GM18502 (cell line): ENCODE measurements around the gene BTNL9.
"Not testable (repeated sequence)": the region's sequence is repeated elsewhere in the genome, so short reads cannot be mapped to it uniquely, and the experiment has no call there.

Source experiments
- ATAC-seq: cut with Tn5 transposase; IDR thresholded peaks from one replicate; pipeline ENCODE4 v1.9.1; 2021; ENCODE audit warnings: mild to moderate bottlenecking; ENCODE audit not compliant: unreplicated experiment, poor library complexity

BTNL9 gene

DNA sequence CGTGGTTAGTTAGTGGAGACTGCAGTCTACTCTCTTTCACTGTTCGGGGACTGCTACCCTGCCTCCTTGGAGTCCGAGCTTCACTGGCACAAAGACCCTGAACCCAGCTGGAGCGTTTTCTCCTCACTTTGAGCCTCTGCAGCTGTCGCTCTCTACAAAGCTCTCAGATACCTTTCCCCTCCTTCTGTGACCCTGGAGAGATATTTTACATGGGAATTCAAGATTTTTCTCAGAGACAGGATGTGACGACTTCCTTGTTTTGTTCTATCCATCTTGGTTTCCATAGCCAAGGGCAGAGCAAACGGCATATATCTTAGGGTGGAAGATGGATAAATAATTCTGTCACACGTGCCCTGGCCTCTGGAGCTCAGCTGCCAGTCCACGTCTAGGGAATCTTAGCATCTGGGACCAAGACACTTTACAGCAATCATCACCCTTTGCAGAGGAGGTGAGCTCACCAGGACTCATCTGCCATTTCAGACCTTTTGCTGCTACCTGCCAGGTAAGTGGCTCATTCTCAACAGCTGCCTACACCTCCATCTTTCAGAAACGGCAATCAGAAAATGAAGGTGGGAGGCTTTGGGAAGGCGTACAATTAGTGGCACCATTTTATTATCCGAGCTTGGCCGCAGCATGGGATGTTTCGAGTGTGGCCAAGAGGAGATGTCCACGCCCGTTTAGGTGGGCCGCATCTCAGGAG is at the start of gene BTNL9:
TSS of gene BTNL9 (plus strand) at position 336 of the 700 bp plus-strand sequence. CDS start 5,224 bp downstream, outside the sequence.
- no peak for ATAC-seq

DNA sequence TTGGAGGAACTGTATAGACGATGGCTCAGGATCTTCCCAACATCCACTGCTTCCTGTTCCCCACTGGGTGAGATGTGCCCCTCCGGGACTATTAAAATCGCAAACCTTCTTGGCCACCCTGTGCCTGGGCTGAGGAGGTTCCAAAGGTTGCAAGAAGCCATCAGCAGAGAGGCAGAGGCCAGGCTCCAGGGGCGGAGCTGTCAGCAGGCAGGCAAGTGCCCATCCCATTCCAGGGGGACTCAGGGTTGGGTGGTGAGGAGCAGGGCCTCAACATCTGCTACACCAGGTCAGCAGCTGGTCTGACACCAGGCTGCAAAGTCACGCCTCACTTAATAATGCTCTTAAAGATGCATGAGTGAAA is 49.2 kb upstream of the BTNL9 start:
- no peak for ATAC-seq

DNA sequence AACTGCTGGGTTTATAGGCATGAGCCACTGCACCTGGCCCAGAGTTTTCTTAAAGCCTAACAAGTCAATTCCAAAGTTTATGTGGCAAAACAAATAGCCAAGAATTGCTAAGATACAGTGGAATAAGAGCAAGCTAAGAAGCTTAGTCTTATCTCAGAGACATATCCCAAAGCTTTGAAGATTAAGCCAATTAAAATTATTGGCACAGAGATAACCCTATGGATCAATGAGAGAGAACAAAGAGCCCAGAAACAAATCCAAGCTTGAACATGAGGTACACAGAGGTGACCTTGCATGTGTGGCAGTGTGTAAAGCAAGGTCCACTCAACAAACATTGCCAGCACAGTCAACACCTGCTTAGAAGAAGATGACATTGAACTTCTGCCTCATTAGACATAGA is 38.1 kb upstream of the BTNL9 start:
- no peak for ATAC-seq

DNA sequence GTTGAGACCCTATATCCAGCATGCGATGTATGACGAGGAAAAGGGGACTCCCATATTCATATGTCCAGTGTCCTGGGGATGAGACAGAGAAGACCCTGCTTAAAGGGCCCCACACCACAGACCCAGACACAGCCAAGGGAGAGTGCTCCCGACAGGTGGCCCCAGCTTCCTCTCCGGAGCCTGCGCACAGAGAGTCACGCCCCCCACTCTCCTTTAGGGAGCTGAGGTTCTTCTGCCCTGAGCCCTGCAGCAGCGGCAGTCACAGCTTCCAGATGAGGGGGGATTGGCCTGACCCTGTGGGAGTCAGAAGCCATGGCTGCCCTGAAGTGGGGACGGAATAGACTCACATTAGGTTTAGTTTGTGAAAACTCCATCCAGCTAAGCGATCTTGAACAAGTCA is 34.3 kb upstream of the BTNL9 start:
- no peak for ATAC-seq

DNA sequence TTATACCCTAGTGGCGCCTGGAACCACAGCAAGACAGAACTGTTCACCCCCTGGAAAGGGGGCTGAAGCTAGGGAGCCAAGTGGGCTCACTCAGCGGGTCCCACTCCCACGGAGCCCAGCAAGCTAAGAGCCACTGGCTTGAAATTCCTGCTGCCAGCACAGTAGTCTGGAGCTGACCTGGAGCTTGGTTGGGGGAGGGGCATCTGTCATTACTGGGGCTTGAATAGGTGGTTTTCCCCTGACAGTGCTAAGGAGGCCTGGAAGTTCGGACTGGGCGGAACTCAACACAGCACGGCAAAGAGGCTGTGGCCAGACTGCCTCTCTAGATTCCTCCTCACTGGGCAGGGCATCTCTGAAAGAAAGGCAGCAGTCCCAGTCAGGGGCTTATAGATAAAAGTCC is 31.9 kb upstream of the BTNL9 start:
- ATAC-seq, result no peak

DNA sequence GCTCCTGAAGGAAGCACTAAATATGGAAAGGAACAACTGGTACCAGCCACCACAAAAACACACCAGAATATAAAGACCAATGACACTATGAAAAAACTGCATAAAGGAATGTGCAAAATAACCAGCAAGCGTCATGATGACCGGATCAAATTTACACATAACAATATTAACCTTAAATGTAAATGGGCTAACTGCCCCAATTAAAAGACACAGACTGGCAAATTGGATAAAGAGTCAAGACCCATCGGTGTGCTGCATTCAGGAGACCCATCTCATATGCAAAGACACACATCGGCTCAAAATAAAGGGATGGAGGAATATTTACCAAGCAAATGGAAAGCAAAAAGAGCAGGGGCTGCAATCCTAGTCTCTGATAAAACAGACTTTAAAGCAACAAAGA is 30.0 kb upstream of the BTNL9 start:
- ATAC-seq, result not testable (repeated sequence)

DNA sequence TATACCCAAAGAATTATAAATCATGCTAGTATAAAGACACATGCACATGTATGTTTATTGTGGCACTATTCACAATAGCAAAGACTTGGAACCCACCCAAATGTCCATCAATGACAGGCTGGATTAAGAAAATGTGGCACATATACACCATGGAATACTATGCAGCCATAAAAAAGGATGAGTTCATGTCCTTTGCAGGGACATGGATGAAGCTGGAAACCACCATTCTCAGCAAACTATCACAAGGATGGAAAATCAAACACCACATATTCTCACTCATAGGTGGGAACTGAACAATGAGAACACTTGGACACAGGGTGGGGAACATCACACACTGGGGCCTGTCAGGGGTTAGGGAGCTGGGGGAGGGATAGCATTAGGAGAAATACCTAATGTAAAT is 25.4 kb upstream of the BTNL9 start:
- ATAC-seq, result not testable (repeated sequence)

DNA sequence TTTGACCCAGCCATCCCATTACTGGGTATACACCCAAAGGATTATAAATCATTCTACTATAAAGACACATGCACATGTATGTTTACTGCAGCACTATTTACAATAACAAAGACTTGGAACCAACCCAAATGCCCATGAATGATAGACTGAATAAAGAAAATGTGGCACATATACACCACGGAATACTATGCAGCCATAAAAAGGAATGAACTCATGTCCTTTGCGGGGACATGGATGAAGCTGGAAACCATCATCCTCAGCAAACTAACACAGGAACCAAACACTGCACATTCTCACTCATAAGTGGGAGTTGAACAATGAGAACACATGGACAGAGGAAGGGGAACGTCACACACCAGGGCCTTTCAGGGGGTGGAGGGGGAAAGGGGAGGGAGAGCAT is 22.6 kb upstream of the BTNL9 start:
- ATAC-seq, result not testable (repeated sequence)

DNA sequence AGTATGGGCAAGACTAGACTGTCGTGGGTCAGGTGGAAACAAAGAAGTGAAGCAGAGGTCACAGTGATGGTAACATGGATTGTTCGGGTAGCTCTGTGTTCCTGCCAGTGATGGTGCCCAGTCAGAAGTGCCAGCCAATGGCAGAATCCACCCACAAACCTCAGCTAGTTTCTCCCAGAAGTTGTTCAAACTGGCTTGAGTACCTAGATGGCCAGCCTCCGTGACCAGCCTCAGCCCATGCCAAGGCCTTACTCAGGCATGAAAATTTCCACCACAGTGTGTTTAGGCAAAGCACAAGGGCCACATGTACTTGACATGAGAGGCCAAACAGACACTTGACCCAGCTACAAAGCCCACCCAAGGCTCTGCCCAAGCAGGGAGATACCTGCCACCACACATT is 19.4 kb upstream of the BTNL9 start:
- no peak for ATAC-seq

DNA sequence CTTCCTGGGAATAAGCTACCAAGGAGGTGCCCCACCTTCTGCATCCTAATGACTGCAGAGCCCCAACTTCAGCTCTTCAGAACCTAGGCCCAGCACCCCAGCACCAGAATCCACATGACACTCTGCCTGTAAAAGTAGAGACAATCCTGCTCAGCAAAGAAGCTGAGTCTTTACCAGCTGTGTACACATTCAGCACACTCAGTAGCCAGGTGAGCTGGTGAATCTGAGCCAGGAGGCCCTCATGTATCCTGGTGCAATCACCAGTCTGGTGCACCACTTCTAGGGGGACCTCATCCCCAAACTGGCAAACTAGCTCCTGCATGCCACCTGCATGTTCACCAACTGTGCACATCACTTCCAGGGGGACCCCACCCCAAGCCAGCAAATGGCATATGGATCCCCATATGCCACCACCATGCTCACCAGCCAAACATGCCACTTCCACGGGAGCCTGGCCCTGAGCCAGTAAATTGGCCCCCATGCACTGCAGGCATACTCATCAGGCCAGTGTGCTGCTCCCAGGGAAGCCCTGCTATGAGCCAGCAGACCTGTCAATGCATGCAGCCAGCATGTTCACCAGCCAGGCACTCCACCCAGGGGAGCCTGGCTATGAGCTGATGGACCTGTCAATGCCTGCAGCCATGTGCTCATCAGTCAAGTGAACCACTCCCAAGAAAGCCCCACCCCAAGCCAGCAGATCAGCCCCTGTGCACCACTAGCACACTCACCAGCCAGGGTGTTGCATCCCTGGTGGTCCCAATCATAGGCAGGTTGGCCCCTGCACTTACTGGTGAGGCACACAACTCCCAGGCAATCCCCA is 15.6 kb upstream of the BTNL9 start:
- no peak for ATAC-seq

DNA sequence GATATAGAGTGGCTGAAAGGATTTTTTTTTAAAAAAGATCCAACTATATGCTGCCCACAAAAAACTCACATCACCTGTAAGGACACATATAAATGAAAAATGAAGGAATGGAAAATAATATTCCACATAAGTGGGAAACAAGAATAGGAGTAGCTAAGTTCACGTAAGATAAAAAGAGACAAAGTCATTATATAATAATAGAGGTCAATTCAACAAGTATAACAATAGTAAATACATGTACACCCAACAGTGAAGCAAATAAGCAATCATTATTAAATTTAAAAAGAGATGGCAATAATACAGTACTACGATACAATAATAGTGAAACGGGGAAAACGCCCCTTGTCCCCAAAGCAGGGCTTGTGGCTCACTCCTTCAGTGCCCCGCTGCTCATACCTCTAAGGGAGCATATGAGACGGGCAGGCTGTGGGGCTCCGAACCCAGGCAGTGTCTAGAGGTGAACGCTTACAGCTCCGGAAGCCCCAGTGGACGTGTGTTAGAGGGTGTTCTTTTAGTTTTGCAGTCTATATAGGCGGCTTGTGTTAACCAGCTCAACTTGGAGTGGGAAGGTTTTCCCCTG is 12.5 kb upstream of the BTNL9 start:
- ATAC-seq, result no peak

DNA sequence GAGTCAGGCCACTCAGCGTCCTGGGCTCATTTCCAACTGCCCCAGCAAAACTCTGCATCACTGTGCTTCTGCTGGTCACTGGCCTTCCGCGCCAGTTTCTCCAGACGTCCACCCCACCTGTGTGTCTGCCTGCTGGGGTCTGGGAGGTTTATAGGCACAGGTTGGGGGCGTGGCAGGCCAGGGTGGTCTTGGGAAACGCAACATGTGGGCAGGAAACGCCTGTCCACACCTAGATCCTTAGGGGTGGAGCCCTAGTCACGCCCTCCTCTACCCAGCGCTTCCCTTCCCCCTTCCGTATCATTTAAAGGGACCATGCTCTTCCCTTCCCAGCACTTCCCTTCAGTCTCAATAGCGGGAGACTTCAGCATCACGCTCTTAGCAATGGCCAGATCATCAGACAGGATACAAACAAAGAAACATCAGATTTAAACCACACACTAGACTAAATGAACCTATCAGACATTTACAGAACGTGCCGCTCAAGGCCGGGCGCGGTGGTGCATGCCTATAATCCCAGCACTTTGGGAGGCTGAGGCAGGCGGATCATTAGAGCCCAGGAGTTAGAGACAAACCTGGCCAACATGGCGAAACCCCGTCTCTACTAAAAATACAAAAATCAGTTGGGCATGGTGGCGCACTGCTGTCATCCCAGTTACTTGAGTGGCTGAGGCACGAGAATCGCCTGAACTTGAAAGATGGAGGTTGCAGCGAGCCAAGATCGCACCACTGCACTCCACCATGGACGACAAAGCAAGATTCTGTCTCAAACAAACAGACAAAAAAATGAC is 11.8 kb upstream of the BTNL9 start:
- no peak for ATAC-seq

DNA sequence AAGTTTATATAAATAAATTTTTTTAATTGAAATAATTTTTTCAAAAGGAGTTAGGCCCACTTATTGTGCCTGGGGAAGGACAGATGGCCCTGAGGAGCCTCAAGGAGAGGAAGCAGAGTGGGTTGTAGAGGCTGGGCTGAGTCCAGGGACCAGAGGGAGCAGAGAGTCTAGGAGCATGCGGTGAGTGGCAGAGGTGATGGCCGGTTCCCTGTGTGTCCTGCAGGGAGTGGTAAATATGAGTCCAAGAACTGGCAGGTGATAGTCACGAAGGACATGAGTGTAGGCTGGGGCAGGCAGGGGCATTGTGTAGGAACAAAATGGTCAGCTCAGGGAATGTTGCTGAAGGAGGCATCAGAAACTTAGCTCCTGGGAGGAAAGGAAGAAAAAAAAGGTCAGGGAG is 8.3 kb upstream of the BTNL9 start:
- ATAC-seq, result no peak

DNA sequence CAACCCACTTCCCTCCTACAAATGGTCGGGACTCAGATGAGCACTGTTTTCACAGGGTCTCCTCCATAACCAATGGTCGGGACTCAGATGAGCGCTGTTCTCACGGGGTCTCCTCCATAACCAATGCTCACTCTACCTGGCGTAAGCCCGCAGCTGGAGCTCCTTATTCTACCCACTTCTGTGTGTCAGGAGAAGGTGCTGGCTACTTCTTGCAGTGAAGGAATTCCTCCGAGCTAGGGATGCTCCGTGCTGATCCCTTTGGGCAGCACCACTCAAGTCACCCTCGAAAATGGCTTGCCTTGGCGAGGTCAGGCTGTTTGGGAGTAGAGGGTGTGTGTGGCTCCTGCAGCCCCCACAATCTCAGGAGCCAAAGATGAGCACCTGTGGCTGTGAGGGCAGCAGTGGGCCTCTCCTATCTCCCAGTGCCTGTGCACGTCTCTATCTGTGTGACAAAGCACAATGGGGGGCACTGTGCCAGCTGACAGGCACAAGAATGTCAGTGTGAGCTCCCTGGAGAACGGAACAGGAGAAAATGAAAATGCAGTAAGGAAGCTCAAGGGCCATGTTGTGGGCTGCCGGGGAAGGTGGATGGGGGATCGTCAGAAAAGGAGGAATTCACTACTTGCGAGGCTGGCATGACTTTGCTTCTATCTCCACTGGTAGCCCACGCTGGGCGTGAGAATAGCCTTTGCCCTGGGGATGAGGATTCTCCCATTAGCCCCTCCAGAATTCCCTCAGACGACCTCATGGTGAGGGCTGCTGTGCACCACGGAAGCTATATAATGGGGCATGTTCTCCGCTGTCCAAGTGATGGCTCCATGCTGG is 3.9 kb upstream of the BTNL9 start:
- ATAC-seq, result no peak

DNA sequence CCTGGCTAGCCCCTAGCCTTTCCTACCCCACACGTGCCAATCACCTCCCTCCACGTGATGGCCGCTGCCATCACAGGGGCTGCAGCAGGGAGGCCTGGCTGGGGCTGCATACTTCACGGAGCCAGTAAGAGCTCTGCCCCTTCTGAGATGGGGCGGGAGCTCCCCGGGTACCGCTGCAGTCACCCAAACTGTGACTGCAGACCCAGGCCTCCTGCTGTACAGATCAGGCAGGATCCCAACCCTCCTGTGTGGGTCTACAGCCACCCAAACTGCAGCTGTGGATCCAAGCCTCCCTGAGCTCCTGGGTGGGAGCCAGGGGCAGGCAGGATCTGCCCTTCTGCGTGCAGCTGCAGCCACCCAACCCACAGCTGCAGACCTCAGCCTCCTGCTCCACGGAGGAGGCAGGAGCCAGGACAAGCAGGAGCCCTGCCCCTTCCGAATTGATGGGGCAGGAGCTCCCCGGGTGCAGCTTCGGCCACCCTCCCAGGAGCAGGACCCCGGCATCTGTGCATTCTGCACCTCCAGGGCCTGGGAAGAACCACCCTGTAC is 3.2 kb upstream of the BTNL9 start:
- no peak for ATAC-seq

DNA sequence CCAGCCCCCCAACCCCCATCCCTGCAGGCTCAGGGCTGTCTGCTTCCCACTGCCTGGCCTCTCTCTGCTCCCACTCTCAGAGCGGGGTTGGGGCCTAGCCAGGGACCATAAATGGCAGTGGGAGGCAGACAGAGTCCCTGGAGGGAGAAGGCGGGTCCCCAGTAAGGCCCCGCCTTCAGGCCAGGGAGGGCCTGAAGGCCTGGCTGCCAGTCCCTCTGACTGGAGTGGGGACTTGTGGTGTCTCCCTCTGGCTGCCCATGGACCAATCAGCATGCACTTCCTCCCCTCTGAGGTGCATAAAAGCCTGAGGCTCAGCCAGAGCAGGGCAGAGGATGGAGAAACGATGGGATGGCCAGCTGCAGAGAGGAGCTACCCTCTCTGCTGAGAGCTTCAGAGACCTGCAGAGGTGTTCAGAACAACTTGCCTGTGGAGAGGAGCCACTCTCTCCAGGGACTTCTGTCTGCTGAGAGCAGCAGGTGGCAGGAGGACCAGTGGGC is 2.7 kb upstream of the BTNL9 start:
- no peak for ATAC-seq

DNA sequence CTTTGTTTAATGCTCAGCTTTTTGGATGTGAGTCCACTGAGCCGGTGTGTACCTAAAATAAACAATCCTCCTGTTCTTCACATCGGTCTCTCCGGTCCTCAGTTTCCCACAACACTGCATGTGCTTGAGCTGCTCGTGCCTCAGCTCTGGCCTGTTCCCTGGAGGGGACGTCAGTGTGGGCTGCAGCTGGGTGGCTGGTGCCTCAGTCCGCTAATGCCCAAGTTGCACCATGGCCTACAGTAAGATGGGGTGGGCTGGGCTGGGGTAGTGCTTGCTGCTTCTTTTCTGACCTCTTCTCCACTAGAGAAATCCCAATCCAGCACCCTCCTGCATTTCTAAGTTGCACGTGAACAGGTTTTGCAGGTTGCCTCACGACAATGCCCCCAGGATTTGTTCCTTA is 595 bp upstream of the BTNL9 start:
- no peak for ATAC-seq

DNA sequence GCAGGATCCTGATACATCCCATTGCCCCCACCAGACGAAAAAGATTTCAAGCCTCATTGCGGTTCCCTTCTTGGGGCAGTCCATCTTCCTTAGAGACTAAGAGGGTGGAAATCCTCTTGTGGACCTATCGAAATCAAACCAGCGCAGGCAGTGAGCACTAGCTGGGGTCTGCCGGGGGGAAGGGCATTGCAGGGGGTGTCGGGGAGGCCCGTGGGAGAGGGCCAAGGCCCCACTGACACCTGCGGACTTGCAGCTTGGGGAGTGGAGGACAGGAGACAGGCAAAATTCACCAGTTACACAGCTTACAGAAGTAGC is 522 bp downstream of the BTNL9 start:
- no peak for ATAC-seq

DNA sequence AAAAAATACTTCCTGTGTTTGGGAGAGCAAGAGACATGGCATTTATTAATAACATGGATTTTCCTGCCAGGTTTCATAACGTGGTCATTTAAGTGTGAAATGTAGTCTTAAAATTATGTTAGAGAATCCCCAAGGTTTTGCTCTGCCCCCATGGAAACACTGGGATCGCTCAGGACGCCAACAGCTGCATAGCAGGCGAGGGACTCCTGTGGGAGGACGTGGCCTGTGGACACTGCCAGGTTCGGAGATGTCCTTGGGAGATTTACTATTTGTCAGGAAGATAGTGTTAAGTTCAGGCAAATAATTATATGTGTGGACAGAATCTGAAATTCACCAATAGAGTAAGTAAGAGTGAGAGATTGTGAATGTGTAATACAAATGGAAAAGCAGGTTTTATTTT is 977 bp downstream of the BTNL9 start:
- no peak for ATAC-seq
